Neural cell (in vitro differentiated cells): ENCODE measurements around the gene RARRES2. TPM values are rescaled to one million over a fixed set of nuclear protein-coding genes. Genes with fewer than 3 reads are reported as not detected.
"Not testable (repeated sequence)": the region's sequence is repeated elsewhere in the genome, so short reads cannot be mapped to it uniquely, and the experiment has no call there.

ENCODE experiments used
- H2AFZ ChIP-seq: fragments of 200-600, 300-800 bp; sonication (generic), shearing (Covaris generic); 2 replicates; pipeline ENCODE4 v1.6.0; 2014; ENCODE audit warnings: low read depth, mild to moderate bottlenecking, antibody characterized with exemption, low read length, moderate library complexity
- H3F3A ChIP-seq: fragments of 200-600 bp; shearing (Covaris generic); 2 replicates; pipeline ENCODE4 v1.6.1; 2016; ENCODE audit warnings: mild to moderate bottlenecking, moderate library complexity, mixed read lengths, antibody characterized with exemption, low read length; ENCODE audit not compliant: insufficient read depth, poor library complexity, severe bottlenecking
- H3K27ac ChIP-seq: fragments of 200-600, 300-800 bp; sonication (generic), shearing (Covaris generic); 2 replicates; pipeline ENCODE4 v1.5.1; 2014; ENCODE audit warnings: mild to moderate bottlenecking, low read length, moderate library complexity
- H3K27me3 ChIP-seq: fragments of 300-800, 200-600 bp; sonication (generic), shearing (Covaris generic); 2 replicates; pipeline ENCODE4 v1.6.0; 2014; ENCODE audit warnings: mild to moderate bottlenecking, low read depth, low read length, moderate library complexity; ENCODE audit not compliant: insufficient read depth
- H3K36me3 ChIP-seq: fragments of 300-800, 200-600 bp; sonication (generic), shearing (Covaris generic); 2 replicates; pipeline ENCODE4 v1.5.1; 2014; ENCODE audit warnings: mild to moderate bottlenecking, antibody characterized with exemption, low read length, moderate library complexity; ENCODE audit not compliant: insufficient read depth
- H3K4me2 ChIP-seq: fragments of 300-800, 200-600 bp; sonication (generic), shearing (Covaris generic); 2 replicates; pipeline ENCODE4 v1.6.0; 2014; ENCODE audit warnings: mild to moderate bottlenecking, low read length
- H3K4me3 ChIP-seq: fragments of 300-800, 200-600 bp; sonication (generic), shearing (Covaris generic); 2 replicates; pipeline ENCODE4 v1.5.1; 2014; ENCODE audit warnings: mild to moderate bottlenecking, low read length, moderate library complexity
- H3K79me2 ChIP-seq: fragments of 200-600 bp; shearing (Covaris generic); replicated peaks from 2 replicates; pipeline ENCODE4 v1.6.0; 2014; ENCODE audit warnings: mild to moderate bottlenecking, low read length, moderate library complexity; ENCODE audit not compliant: insufficient read depth
- H3K9ac ChIP-seq: fragments of 300-800, 200-600 bp; sonication (generic), shearing (Covaris generic); 2 replicates; pipeline ENCODE4 v1.6.1; 2016; ENCODE audit warnings: mild to moderate bottlenecking, low read length, mixed read lengths
- H3K9me2 ChIP-seq: fragments of 200-600 bp; shearing (Covaris generic); 2 replicates; pipeline ENCODE4 v1.6.1; 2016; ENCODE audit warnings: mild to moderate bottlenecking, low read length, mixed read lengths; ENCODE audit not compliant: insufficient read depth
- H3K9me3 ChIP-seq: fragments of 200-600, 300-800 bp; sonication (generic), shearing (Covaris generic); 2 replicates; pipeline ENCODE4 v1.6.1; 2016; ENCODE audit warnings: mild to moderate bottlenecking, mixed run types, low read length, moderate library complexity, mixed read lengths
- H4K20me1 ChIP-seq: fragments of 200-600 bp; shearing (Covaris generic); 2 replicates; pipeline ENCODE4 v1.6.1; 2016; ENCODE audit warnings: mild to moderate bottlenecking, mixed run types; ENCODE audit not compliant: insufficient read depth
- EP300 ChIP-seq: fragments of 450-650 bp; conservative IDR thresholded peaks from 2 replicates; pipeline ENCODE4 v1.6.1; 2014; ENCODE audit warnings: antibody characterized with exemption, mild to moderate bottlenecking, moderate library complexity; ENCODE audit not compliant: poor library complexity, severe bottlenecking
- EZH2 ChIP-seq: fragments of 200-600, 300-800 bp; shearing (Covaris generic), sonication (generic); IDR thresholded peaks from 2 replicates; pipeline ENCODE4 v1.6.1; 2014; ENCODE audit warnings: antibody characterized with exemption, low read length, borderline replicate concordance, mild to moderate bottlenecking; ENCODE audit not compliant: insufficient read depth, poor library complexity, severe bottlenecking
- MXI1 ChIP-seq: fragments of 450-650 bp; conservative IDR thresholded peaks from 2 replicates; pipeline ENCODE4 v1.6.1; 2014; ENCODE audit warnings: antibody characterized with exemption, mild to moderate bottlenecking; ENCODE audit not compliant: poor library complexity, severe bottlenecking
- POLR2AphosphoS5 ChIP-seq: IDR thresholded peaks from 2 replicates; pipeline ENCODE4 v1.6.1; 2012
- RAD21 ChIP-seq: fragments of 450-650 bp; conservative IDR thresholded peaks from 2 replicates; pipeline ENCODE4 v1.6.1; 2014; ENCODE audit warnings: antibody characterized with exemption, mild to moderate bottlenecking, moderate library complexity
- SMC3 ChIP-seq: fragments of 450-650 bp; conservative IDR thresholded peaks from 2 replicates; pipeline ENCODE4 v1.6.1; 2014; ENCODE audit warnings: antibody characterized with exemption, mild to moderate bottlenecking, moderate library complexity; ENCODE audit not compliant: poor library complexity
- TAF1 ChIP-seq: IDR thresholded peaks from 2 replicates; pipeline ENCODE4 v1.6.1; 2012; ENCODE audit warnings: low read depth
- polyA plus RNA-seq: library from polyadenylated mRNA; depleted of rRNA; stranded (reverse); fragments of >200 nt; gene quantifications from 2 replicates; pipeline ENCODE4 v1.2.3, GENCODE V29; 2014
- TF ChIP-seq, protein P1 (sequence below): fragments of 450-650 bp; IDR thresholded peaks from 2 replicates; pipeline ENCODE4 v1.5.1; 2014; ENCODE audit warnings: antibody characterized with exemption, mild to moderate bottlenecking, moderate library complexity; ENCODE audit not compliant: poor library complexity, severe bottlenecking
- TF ChIP-seq, protein P2 (sequence below): IDR thresholded peaks from 2 replicates; pipeline ENCODE4 v1.6.1; 2012; ENCODE audit warnings: borderline replicate concordance

RARRES2 gene
- polyA plus RNA-seq, 1 donor from 2014 or later, result 0.71 TPM

DNA sequence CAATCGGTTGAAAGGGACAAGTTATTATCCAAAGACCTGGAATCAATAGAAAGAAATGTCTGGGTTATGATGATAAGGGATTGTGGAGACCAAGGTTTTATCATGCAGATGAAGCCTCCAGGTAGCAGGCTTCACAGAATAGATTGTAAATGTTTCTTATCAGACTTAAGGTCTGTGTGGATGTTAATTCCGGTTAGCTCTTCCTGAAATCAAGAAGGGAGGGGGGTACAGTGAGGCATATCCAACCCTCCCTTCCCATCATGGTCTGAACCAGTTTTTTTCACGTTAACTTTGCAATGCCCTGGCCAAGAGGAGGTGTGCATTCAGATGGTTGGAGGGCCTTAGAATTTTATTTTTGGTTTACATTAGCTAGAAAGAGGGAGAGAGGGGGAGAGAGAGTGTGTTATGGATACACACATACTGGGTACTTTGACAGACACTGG, 28.0 kb downstream of the RARRES2 start:
- Histone ChIP-seq H3K27me3 (no peaks in the 10 kb centered on the region), H3K4me2 (no peak overlapping the region), H3K9me3 (no peaks in the 10 kb centered on the region), H3K9me2 (no peaks in the 10 kb centered on the region), H2AFZ (no peak overlapping the region), H3K9ac (no peak overlapping the region), H3F3A (no peaks in the 10 kb centered on the region), H3K36me3 (no peaks in the 10 kb centered on the region), H3K27ac (no peak overlapping the region), H3K79me2 (no peaks in the 10 kb centered on the region), H3K4me3 (no peak overlapping the region), H4K20me1 (no peaks in the 10 kb centered on the region)
- TF ChIP-seq, protein P1, sequence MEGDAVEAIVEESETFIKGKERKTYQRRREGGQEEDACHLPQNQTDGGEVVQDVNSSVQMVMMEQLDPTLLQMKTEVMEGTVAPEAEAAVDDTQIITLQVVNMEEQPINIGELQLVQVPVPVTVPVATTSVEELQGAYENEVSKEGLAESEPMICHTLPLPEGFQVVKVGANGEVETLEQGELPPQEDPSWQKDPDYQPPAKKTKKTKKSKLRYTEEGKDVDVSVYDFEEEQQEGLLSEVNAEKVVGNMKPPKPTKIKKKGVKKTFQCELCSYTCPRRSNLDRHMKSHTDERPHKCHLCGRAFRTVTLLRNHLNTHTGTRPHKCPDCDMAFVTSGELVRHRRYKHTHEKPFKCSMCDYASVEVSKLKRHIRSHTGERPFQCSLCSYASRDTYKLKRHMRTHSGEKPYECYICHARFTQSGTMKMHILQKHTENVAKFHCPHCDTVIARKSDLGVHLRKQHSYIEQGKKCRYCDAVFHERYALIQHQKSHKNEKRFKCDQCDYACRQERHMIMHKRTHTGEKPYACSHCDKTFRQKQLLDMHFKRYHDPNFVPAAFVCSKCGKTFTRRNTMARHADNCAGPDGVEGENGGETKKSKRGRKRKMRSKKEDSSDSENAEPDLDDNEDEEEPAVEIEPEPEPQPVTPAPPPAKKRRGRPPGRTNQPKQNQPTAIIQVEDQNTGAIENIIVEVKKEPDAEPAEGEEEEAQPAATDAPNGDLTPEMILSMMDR, result no peak
- no peak for TF ChIP-seq POLR2AphosphoS5
- TF ChIP-seq, protein P2, sequence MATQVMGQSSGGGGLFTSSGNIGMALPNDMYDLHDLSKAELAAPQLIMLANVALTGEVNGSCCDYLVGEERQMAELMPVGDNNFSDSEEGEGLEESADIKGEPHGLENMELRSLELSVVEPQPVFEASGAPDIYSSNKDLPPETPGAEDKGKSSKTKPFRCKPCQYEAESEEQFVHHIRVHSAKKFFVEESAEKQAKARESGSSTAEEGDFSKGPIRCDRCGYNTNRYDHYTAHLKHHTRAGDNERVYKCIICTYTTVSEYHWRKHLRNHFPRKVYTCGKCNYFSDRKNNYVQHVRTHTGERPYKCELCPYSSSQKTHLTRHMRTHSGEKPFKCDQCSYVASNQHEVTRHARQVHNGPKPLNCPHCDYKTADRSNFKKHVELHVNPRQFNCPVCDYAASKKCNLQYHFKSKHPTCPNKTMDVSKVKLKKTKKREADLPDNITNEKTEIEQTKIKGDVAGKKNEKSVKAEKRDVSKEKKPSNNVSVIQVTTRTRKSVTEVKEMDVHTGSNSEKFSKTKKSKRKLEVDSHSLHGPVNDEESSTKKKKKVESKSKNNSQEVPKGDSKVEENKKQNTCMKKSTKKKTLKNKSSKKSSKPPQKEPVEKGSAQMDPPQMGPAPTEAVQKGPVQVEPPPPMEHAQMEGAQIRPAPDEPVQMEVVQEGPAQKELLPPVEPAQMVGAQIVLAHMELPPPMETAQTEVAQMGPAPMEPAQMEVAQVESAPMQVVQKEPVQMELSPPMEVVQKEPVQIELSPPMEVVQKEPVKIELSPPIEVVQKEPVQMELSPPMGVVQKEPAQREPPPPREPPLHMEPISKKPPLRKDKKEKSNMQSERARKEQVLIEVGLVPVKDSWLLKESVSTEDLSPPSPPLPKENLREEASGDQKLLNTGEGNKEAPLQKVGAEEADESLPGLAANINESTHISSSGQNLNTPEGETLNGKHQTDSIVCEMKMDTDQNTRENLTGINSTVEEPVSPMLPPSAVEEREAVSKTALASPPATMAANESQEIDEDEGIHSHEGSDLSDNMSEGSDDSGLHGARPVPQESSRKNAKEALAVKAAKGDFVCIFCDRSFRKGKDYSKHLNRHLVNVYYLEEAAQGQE, result no peak
- no peak for TF ChIP-seq MXI1
- TF ChIP-seq SMC3, result no peak
- no peak for TF ChIP-seq EP300
- no peak for TF ChIP-seq RAD21
- TF ChIP-seq TAF1, result no peak
- no peak for TF ChIP-seq EZH2

DNA sequence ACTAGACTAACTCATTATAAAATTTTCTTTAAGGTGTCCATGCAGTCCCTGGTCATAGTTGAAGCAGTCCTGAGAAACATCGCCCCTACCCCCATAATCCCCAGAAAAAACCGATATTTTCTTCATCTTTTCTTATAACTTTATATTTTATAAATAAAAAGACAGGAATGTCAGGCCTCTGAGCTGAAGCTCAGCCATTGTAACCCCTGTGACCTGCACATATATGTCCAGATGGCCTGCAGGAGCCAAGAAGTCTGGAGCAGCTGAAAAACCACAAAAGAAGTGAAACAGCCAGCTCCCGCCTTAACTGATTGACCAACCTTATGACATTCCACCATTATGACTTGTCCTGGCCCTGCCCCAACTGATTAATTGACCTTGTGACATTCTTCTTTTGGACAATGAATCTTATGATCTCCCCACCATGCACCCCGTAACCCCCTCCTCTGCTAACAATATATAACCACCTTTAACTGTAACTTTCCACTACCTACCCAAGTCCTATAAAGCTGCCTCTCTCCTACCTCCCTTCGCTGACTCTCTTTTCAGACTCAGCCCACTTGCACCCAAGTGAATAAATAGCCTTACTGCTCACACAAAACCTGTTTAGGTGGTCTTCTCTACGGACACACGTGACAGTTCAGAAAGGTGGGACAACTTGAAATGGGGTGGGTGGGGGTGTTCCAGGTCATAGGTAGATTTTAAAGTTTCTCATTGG, 28.6 kb downstream of the RARRES2 start:
- not testable (repeated sequence) for H3K36me3 ChIP-seq, H3K9me2 ChIP-seq, H3K27me3 ChIP-seq, H3K4me3 ChIP-seq, H3K9me3 ChIP-seq, H2AFZ ChIP-seq, H3K79me2 ChIP-seq, H3K27ac ChIP-seq, H3F3A ChIP-seq, H4K20me1 ChIP-seq, H3K4me2 ChIP-seq, H3K9ac ChIP-seq

DNA sequence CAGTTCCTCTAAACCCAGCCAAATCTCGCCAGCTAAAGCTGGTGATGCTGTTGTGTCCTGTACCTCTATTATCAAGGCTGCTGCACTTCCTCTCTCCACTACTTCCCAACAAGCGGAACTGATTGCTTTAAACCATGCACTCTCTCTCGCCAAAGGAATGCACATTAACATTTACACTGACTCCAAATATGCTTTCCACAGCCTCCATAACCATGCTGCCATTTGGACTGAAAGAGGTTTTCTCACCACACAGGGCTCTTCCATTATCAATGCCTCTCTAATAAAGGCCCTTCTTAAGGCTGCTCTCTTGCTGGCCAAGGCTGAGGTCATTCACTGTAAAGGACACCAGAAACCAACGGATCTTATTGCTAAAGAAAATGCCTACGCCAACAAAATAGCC, 29.7 kb downstream of the RARRES2 start:
- TF ChIP-seq, protein P1, result no peak
- TF ChIP-seq POLR2AphosphoS5, result no peak
- TF ChIP-seq, protein P2, result no peak
- Histone ChIP-seq H4K20me1 (no peaks in the 10 kb centered on the region), H3K4me2 (no peak overlapping the region), H3K9me2 (no peaks in the 10 kb centered on the region), H3K36me3 (no peaks in the 10 kb centered on the region), H3F3A (no peaks in the 10 kb centered on the region), H3K79me2 (no peaks in the 10 kb centered on the region), H2AFZ (no peak overlapping the region), H3K9ac (no peak overlapping the region), H3K27ac (no peak overlapping the region), H3K4me3 (no peak overlapping the region), H3K27me3 (no peaks in the 10 kb centered on the region), H3K9me3 (no peaks in the 10 kb centered on the region)
